ENCODE data around the gene TSPAN1.

- TF ChIP-seq POLR2A (IDR thresholded peaks at IDR 0.05; ENCODE audit: low read depth, low read length) = peak; percentile 99
- TF ChIP-seq POLR2AphosphoS5 (IDR thresholded peaks at IDR 0.05; ENCODE audit: low read depth, low read length) = peak; percentile 98
- peak; percentile 97 for TF ChIP-seq TAF1 (IDR thresholded peaks at IDR 0.05; ENCODE audit: borderline replicate concordance, low read depth, low read length)
Measured at GRCh38 chr1:46132529-46133180, 42.2 kb upstream of the TSPAN1 start, which contains the start of gene PIK3R3.

Measured in GM12892 (cell line).